Spleen (tissue), 7 donors: ENCODE data around the gene LRRC66.

Experiments used
- POLR2A ChIP-seq, 3 donors: fragments of 450-650 bp; IDR thresholded peaks; one replicate each; pipeline ENCODE4 v1.5.1; 2017; ENCODE audit warnings: antibody characterized with exemption in 3 of 3, mild to moderate bottlenecking in 1 of 3
- TF ChIP-seq, protein P1 (sequence below), 11 experiments: fragments of 200-600 bp in 7 of 11; fragments of 450-650 bp in 4 of 11; sonication (generic) in 4 of 11; IDR thresholded peaks in 8 of 11; conservative IDR thresholded peaks in 3 of 11; 1 replicate in 7 of 11; 2 replicates in 4 of 11; pipeline versions ENCODE4 v1.4.0 to v1.8.0; 2016 to 2021; ENCODE audit warnings: antibody characterized with exemption in 11 of 11, inconsistent platforms in 4 of 11, mild to moderate bottlenecking in 1 of 11
- donor health status: DM: no; HTN: no; CAD: no; lungs with moderate emphysema.
- donor health status: DM: no; HTN: no; CAD: no.
- donor health status: DM: no; HTN: no; CAD: no.

DNA sequence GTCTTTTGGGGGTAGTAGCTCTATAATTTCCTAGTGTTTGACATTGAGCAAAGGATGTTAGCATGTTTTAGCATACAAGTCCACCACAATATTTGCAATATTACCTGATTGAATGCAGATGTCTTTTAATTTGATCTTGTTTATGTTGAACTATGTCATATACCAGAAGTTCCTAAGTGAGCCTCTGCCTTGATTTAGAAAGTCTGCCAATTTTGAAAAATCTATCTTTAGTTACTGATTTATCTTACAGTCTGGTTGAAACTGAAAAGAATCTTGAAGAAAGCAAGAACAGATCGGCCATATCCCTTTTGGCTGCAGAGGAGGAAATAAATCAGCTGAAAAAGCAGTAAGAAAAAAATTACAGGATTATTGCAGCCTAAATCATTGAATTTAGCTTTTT, 49.4 kb upstream of the LRRC66 start:
- TF ChIP-seq, protein P1, sequence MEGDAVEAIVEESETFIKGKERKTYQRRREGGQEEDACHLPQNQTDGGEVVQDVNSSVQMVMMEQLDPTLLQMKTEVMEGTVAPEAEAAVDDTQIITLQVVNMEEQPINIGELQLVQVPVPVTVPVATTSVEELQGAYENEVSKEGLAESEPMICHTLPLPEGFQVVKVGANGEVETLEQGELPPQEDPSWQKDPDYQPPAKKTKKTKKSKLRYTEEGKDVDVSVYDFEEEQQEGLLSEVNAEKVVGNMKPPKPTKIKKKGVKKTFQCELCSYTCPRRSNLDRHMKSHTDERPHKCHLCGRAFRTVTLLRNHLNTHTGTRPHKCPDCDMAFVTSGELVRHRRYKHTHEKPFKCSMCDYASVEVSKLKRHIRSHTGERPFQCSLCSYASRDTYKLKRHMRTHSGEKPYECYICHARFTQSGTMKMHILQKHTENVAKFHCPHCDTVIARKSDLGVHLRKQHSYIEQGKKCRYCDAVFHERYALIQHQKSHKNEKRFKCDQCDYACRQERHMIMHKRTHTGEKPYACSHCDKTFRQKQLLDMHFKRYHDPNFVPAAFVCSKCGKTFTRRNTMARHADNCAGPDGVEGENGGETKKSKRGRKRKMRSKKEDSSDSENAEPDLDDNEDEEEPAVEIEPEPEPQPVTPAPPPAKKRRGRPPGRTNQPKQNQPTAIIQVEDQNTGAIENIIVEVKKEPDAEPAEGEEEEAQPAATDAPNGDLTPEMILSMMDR (IDR thresholded peaks at IDR 0.05 in 8 of 11, conservative IDR thresholded peaks at IDR 0.05 in 3 of 11), result no peak
- no peak for TF ChIP-seq POLR2A (IDR thresholded peaks at IDR 0.05)
